IgD-negative memory B cell (primary cell): ENCODE data around the gene COX19. TPM values are rescaled to one million over a fixed set of nuclear protein-coding genes. Genes with fewer than 3 reads are reported as not detected.

Source experiments
- H3K27ac Mint-ChIP-seq, 3 donors: one replicate each; pipeline ENCODE4 v1.8.0; 2020 to 2022; ENCODE audit warnings: mild to moderate bottlenecking in 3 of 3, mixed read lengths in 3 of 3, moderate library complexity in 1 of 3
- H3K27me3 Mint-ChIP-seq: one replicate; pipeline ENCODE4 v1.8.0; 2021; ENCODE audit warnings: mixed read lengths
- H3K36me3 Mint-ChIP-seq: one replicate; pipeline ENCODE4 v1.8.0; 2020; ENCODE audit warnings: mild to moderate bottlenecking, mixed read lengths
- H3K4me1 Mint-ChIP-seq, 3 donors: one replicate each; pipeline ENCODE4 v1.8.0; 2020 to 2022; ENCODE audit warnings: mixed read lengths in 3 of 3, mild to moderate bottlenecking in 1 of 3
- H3K4me3 Mint-ChIP-seq, 4 donors: one replicate each; pipeline ENCODE4 v1.8.0; 2020 to 2022; ENCODE audit warnings: mild to moderate bottlenecking in 4 of 4, mixed read lengths in 4 of 4, moderate library complexity in 3 of 4
- H3K9me3 Mint-ChIP-seq, 3 donors: one replicate each; pipeline ENCODE4 v1.8.0; 2020 to 2021; ENCODE audit warnings: mixed read lengths in 3 of 3, mild to moderate bottlenecking in 1 of 3
- polyA plus RNA-seq: library from polyadenylated mRNA; unstranded; fragments of 300-500 nt; fragmentation: Illumina TruSeq; gene quantifications from one replicate; pipeline ENCODE4 v1.2.3, GENCODE V29; 2021

COX19 gene
- polyA plus RNA-seq, 1 donor from 2014 or later: 26.7 TPM

DNA sequence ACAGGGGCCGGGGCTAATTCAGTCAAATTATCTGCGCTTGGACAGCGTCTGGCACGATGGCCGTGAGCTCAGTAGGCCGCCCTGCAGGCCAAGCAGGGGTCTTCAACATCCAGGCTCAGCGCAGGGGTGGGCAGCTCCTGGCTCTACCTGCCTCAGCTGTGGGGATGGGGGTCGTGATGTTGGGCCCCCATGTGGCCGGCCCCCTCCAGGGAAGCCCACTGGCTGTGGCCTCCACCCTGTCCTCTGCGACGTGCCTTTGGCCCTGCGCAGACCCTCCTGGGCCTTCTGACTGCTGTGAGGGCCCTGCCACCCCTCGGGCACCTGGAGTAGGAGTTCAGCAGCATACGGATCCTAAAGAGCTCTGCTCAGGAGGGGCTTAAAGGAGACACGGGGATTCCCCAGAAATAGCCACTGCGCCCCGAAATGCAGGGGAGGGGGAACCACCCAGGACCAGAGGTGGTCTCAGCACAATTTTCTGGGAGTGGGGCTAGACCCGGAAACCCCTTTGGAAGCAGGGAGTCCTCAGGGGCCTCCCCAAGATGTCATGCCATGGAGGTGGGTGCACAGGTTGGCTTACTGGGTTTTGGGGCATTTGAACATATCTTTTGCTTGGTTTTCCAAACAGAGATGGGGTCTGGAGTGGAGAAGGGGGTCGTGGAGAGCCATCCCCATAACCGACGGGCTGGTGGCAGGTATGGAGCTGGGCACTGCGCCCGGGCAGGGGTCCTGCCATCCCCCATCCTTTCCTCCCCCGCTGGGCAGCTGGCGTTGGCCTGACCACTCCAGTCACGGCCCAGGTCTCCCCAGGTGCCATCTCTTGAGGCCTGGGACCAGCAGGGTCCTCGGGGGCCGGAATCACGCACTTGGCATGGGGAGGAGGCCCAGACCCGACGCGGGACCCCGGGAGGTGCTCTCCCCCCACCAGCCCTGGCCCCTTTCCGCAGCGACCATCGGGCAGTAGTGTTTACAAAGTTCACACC lies 16.8 kb downstream of the COX19 start:
- Mint-ChIP-seq H3K4me1 (peaks cover 4 to 6% (median 6%) of the 10 kb centered on the region in 3 donors), H3K9me3 (no peaks in the 10 kb centered on the region), H3K27ac (peak overlapping the region in 1 of 3 donors; percentile 79), H3K27me3 (peaks cover 14% of the 10 kb centered on the region), H3K36me3 (no peaks in the 10 kb centered on the region), H3K4me3 (no peak overlapping the region)

DNA sequence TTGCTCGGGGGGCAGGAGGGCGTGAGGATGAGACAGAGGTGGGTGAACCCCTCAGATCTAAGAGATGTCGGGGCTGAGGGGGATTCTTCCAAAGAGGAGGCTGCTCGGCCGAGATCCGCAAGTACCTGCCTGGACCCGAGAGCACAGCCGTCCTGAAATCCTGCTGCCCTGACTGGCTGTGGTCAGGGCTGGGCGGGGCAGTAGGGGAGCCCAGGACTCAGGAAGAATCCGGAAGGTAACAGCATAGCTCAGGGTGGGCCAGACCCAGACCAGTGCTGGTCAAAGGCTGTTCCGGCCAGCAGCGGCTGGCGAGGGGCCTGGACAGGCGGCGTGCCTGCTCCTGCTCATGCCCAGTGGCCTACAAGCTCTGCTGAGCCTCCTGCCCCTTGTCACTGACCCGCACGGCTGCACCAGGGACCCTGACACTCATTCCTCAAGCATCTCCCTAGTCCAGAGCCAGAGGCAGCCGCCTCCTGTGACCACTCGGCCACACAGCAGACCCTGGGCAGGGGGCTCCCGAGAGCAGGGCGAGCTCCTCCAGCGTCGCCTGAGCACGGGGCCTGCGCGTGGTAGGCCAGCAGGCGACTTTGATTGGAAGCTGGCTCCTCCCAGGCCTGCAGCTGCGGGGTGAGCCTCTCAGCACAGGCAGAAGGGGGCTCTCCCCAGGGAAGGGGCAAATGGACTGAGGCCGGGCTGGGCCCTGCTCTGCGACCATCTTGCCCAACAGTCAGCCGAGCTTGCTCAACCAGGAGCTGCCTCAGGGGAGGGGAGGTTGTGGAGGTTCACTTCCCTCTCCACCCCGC lies 17.7 kb downstream of the COX19 start:
- H3K27ac Mint-ChIP-seq: no peak overlapping the region

DNA sequence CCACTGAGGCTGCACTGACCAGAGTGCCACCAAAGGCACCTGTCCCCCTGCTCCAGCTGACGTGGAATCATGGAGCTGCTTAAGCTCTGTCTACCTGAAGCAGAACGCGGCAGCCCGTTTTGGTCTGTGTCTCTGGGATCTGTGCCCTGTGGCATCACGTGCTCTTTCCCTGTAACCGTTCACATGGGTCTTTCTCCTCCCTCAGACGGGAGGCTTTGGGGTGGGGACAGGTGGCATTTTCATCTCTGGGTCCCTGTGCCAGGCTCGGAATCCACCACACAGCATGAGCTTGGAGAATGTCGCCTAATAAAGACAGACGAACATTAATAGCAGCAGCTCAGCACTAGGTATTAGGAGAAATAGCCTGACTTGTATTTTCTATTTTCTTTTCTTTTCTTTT lies 19.3 kb downstream of the COX19 start:
- Mint-ChIP-seq H3K36me3 (no peaks in the 10 kb centered on the region), H3K9me3 (no peaks in the 10 kb centered on the region), H3K27ac (no peak overlapping the region), H3K4me1 (peaks cover 0 to 5% (median 0%) of the 10 kb centered on the region in 3 donors), H3K27me3 (peaks cover 6% of the 10 kb centered on the region), H3K4me3 (peak overlapping the region in 2 of 4 donors; percentile 31 to 80)

More for the DNA sequence above, 17.7 kb downstream of the COX19 start:
- H3K27me3 Mint-ChIP-seq: peaks cover 13% of the 10 kb centered on the region
- no peaks in the 10 kb centered on the region for H3K36me3 Mint-ChIP-seq
- H3K4me1 Mint-ChIP-seq: peaks cover 2 to 6% (median 5%) of the 10 kb centered on the region in 3 donors
- H3K4me3 Mint-ChIP-seq: no peak overlapping the region
- no peaks in the 10 kb centered on the region for H3K9me3 Mint-ChIP-seq

DNA sequence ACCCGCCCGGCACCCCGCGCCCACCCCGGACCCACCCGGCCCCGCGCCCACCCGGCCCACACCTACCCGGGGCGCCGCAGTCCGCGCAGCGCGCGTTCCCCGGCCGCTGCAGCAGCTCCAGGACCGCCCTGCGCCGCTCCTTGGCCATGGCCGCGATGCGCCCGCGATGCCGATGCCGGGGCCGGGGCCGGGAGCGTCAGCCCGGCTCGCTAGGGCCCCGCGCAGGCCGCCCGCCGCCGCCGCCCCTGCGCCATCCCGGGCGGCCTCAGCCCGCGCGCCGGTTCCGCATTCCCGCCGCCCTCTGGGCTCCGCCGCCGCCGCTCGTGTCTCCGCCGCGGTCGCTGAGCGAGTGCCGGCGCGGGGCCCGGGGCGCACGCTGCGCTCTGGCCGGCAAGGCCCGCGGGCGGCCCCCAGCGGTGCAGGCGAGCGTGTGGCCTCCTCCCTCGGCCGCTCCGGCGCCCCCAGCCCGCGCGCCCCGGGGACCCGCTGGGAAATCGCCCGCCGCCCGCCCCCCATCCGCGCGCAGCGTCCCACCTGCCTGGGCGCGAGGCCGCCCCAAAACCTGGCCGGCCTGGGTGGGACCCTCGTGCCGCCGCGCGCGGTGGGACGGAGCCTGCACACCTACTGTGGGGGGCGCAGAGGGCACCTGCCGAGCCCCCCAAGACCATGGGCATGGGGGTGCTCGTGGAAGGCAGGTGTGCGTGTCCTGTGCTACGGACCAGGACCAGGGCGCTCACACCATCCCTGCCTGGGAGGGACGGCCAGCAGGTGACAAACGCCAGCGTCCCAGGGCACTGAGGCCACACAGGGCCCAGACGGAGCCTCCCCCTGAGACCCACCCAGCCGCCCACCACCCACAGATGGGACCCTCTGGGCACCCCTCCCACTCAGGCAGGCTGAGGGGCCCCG lies 20.8 kb downstream of the COX19 start, which contains the start of gene ADAP1:
ADAP1 (minus strand) TSS at position 351 of the 909 bp plus-strand sequence; CDS start at position 148, 203 bp downstream.
- no peaks in the 10 kb centered on the region for H3K9me3 Mint-ChIP-seq
- H3K4me1 Mint-ChIP-seq: peaks cover 6 to 12% (median 10%) of the 10 kb centered on the region in 3 donors
- H3K4me3 Mint-ChIP-seq: peak within 1 kb of the TSS; percentile 55 to 92 (median 82)
- peak within 1 kb of the TSS in 1 of 3 donors; percentile 92 for H3K27ac Mint-ChIP-seq
- peaks cover 2% of the 10 kb centered on the region for H3K27me3 Mint-ChIP-seq
- H3K36me3 Mint-ChIP-seq: no peaks in the 10 kb centered on the region

DNA sequence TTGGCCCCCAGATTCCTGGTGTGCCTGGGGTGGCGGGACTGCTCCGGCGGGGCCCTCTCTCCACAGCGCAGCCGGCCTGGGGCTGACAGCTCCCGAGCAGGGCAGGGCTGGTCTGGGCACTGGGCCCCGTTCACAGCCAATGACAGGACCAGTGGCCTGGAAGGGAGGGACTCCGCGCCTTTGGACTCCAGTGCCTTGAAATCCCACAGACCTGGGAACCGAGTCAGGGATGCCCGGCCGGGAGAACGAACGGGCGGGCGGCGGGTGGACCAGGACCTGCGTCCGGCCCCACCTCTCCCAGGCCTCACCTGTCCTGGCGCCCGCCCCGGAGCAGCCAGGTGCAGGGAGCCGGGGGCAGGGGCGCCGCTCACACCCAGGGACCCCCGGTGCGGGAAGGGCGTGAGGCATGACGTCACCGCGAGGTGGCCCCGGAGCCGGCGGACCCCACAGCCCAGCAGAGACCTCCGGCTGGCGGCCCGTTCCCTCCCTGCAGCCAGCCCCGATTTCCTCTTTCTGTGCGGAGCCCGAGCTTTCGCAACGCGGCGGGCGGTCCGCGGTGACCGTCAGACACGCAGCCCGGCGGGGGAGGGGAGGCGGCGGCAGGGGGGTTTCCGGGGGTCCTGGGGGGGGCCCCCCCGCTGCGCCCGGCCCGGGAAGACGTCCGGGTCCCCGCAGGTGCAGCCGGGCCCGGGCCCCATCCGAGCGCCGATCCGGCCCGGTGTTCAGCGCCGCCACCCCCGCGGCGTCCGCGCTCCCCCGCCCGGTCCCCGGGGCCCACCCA lies 21.6 kb downstream of the COX19 start:
- H3K9me3 Mint-ChIP-seq: no peaks in the 10 kb centered on the region
- peaks cover 2% of the 10 kb centered on the region for H3K27me3 Mint-ChIP-seq
- H3K36me3 Mint-ChIP-seq: no peaks in the 10 kb centered on the region
- peaks cover 6 to 12% (median 11%) of the 10 kb centered on the region in 3 donors for H3K4me1 Mint-ChIP-seq
- no peak overlapping the region for H3K27ac Mint-ChIP-seq
- H3K4me3 Mint-ChIP-seq: peak overlapping the region in 3 of 4 donors; percentile 28 to 73 (median 52)

DNA sequence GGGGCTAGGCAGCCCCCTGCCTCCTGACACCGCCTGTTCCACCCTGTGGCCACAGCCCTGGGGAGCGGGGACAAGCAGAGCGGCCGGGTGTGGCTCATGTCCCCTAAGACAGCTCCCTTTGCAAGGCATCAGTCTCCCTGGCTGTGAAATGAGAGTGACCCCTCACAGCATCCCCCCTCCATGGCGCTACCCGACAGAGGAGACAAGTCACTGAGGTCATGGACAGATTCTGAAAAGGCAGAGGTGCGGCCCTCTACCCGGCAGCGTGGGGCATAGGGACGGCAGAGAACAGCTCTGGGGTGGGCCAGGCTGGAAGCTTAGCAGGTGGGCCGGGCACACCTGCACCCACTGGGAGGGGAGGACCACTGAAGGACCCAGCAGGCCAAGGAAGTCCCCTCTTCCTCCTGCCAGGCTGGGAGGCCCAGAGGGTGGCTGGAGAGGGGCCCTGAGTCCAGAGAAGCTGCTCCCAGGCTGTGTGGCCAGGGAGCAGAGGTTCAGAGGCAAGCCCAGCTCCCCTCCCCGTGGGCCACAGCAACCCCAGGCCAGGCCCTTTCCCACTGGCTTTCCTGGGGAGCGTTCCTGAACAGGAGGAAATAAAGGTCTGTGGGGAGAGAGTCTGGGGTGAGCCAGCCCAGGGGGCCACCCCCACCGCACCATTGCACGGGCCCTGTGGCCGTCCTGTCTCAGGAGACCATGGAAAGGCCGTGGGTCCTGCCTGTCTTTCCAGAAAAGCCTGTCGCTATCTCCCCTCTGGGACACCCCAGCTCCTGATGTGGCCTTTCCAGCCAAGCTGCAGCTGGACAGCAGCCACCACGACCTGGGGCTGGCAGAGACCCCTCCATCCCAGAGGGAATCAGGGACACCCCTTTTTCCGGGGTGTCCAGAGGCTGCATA lies 22.6 kb downstream of the COX19 start:
- H3K4me3 Mint-ChIP-seq: peak overlapping the region in 2 of 4 donors; percentile 56 to 85

DNA sequence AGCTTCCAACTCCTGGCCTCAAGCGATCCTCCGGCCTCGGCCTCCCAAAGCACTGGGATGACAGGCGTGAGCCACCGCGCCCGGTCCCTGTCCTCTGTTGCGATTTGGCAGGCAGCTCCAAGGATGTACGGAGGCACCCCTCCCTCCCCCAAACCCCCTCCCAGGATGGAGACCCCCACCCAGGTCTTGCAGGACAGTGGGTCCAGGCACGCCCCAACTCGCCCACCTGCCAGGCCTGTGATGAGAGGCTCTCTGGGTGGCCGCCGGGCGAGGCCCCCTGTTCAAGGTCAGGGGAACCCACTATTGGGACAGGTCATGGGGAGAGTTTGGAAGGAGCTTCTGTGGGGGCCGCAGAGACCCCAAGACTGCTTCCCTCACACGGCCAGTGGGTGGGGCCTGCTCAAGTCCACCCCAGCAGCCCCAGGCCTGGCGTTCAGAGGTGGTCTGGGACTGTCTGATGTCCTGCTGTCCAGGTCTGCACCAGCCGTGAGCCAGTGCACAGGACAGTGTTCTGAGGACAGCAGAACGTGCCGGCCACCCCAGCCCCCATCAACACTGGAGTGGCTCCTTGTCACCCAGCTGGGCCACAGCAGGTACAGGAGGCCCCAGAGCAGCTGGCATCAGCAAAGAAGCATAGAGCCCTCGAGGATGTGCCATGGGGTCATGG lies 23.3 kb downstream of the COX19 start:
- Mint-ChIP-seq H3K27me3 (peaks cover 2% of the 10 kb centered on the region), H3K27ac (no peak overlapping the region), H3K9me3 (no peaks in the 10 kb centered on the region), H3K4me1 (peaks cover 6 to 12% (median 11%) of the 10 kb centered on the region in 3 donors), H3K4me3 (peak overlapping the region in 2 of 4 donors; percentile 37 to 85), H3K36me3 (peaks cover 2% of the 10 kb centered on the region)

More for the DNA sequence above, 22.6 kb downstream of the COX19 start:
- Mint-ChIP-seq H3K27me3 (peaks cover 2% of the 10 kb centered on the region), H3K36me3 (no peaks in the 10 kb centered on the region), H3K27ac (no peak overlapping the region), H3K9me3 (no peaks in the 10 kb centered on the region), H3K4me1 (peaks cover 6 to 12% (median 11%) of the 10 kb centered on the region in 3 donors)

DNA sequence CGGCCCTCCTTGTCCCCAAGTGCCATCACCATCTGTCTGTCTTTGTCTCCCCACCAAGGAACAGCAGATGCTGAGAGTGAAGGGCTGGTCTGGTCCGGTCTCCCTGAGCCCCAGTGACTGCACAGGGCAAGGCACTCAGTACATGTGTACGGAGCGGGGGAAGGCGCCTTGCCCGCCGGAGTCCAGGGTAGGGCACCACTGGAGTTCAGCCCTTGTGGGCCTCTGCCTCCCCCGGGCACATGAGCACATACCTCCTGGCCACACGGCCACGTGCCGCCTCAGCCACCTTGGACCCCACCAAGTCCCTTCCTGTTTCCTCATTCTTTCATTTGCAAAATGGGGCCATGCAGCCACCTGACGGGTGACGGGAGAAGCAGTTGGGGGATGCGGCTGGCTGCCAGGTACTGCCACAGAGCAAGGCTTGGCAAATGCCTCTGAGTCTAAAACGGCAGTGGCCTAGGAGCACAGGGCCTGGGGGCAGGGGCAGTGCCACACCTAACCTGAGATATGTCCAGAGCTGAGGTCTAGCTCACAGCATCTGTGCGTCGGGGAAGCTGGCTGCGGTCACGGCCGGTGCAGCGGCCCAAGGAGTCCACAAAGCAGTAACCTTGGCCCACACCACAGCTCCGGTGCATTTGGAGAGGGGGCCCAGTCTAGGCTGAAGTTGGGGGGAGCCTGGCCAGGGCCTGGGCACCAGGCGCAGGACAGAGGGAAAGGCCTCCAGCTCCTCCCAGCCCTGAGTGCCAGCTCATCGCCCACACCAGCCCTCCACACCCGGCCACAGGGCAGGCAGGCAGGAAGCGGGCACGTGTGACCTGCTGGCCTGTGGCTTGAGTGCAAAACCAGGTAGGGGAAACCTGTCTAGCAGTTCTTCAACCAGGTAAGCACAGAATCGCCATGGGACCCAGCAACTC lies 26.1 kb downstream of the COX19 start:
- peaks cover 6 to 11% (median 7%) of the 10 kb centered on the region in 3 donors for H3K4me1 Mint-ChIP-seq
- peak overlapping the region in 1 of 4 donors; percentile 90 for H3K4me3 Mint-ChIP-seq
- H3K27me3 Mint-ChIP-seq: no peaks in the 10 kb centered on the region
- peaks cover 2% of the 10 kb centered on the region for H3K36me3 Mint-ChIP-seq
- H3K9me3 Mint-ChIP-seq: no peaks in the 10 kb centered on the region
- peak overlapping the region in 1 of 3 donors; percentile 71 for H3K27ac Mint-ChIP-seq

DNA sequence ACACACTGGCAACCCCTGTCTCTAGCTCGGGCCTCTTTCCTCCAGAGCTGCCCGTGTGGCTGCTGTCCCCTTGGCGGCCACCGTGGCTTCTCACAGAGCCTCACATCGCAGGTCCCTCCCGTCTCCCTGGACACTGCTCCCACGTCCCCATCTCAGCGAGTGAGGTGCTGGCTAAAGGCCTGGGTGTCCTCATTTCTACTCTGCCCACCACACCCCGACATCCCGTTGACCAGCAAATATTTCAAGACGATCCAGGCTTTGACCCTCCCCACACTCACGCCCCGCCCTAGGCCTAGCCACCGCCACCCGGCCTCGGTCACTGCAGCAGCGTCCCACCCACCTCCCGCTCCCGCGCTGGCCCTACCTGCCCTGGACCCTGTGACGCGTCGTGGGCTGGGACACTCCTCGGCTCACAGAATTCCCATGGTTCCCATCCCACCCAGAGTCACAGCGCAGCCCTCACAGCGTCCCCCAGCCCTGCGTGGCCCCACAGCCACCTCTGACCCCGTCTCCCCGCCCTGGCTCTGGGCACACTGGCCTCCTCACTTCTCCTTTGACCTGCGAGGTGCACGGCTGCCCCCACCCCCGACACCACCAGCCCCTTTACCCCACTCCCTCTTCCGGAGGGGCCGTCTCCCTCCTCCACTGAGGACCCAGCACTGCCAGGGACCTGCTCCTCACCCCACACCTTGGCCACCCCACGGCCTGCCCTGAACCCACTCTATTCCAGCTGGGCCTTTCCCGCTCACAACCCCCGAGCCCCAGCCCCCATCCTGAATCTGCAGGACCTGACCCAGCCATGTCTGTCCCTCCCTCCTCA lies 27.7 kb downstream of the COX19 start:
- Mint-ChIP-seq H3K36me3 (peaks cover 2% of the 10 kb centered on the region), H3K27me3 (no peaks in the 10 kb centered on the region), H3K4me1 (peaks cover 6 to 11% (median 7%) of the 10 kb centered on the region in 3 donors), H3K4me3 (no peak overlapping the region), H3K27ac (no peak overlapping the region), H3K9me3 (no peaks in the 10 kb centered on the region)

DNA sequence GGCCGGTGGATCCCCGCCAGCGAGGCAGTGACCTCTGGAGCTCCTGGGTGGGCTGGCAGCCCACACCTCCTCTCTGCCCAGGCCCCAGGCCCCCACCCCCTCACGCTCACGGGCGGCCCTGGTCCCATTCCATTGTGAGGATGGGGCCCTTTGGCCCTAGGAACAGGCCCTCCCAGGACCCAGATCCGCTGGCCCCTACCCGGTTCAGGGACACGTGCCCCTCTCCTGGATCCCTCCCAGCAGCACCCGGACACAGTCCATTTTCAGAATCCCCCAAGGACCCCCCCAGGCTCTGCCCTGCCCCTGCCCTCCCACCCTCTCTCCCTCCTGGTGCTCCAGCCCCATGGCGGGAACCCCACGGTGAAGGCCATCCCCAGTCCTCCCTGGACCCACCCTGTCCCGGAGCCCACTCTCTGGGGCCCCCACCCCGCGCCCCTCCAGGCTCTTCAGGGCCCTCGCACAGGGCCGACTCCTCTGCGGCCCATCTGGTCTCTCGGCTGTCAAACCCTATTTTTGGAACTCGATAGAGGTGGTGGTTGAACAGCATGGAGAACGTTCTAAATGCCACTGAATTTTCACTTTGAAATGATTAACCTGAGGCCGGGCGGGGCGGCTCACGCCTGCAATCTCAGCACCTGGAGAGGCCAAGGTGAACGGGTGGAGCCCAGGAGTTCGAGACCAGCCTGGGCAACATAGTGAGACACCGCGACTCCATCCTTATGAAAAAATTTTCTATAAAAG lies 28.9 kb downstream of the COX19 start:
- Mint-ChIP-seq H3K27me3 (peaks cover 2% of the 10 kb centered on the region), H3K4me3 (no peak overlapping the region), H3K27ac (peak overlapping the region in 1 of 3 donors; percentile 31), H3K4me1 (peaks cover 11% of the 10 kb centered on the region in 3 donors), H3K36me3 (peaks cover 2% of the 10 kb centered on the region), H3K9me3 (peaks cover 0 to 4% (median 0%) of the 10 kb centered on the region in 3 donors)
